K562 (cell line): ENCODE measurements around the gene CNTN5. TPM values are rescaled to one million over a fixed set of nuclear protein-coding genes. Genes with fewer than 3 reads are reported as not detected.

Source experiments
- ATAC-seq: fragments of 200-7000 bp; cut with Tn5 transposase; 3 replicates; pipeline ENCODE4 v1.9.1; 2020; ENCODE audit warnings: moderate library complexity
- BruUV-seq: library from RNA; stranded (reverse); fragments of 400-500 nt; replicated peaks from 2 replicates; lab custom pipeline; 2021; lab: Mats Ljungman, UMichigan
- CTCF ChIA-PET: fragments of 300-600 bp; formaldehyde crosslinking; extraction: SDS; loops from one replicate; lab custom pipeline; 2021; ENCODE audit warnings: low intra/inter-chr PET ratio; lab: Yijun Ruan, JAX
- POLR2A ChIA-PET: fragments of 300-600, 350-650 bp; sonication (Branson Sonifier 250); formaldehyde crosslinking; extraction: SDS; loops from one replicate; lab custom pipeline; 2021; ENCODE audit warnings: antibody characterized with exemption, inconsistent platforms; lab: Yijun Ruan, JAX
- DNase-seq, 4 experiments: peaks; one replicate each; pipeline versions ENCODE4 v3.0.0 to v3.0.0-alpha.2; 2011 to 2018; ENCODE audit warnings: low spot score in 3 of 4, mixed read lengths in 3 of 4; ENCODE audit errors: extremely low read depth in 1 of 4
- FAIRE-seq: peaks from 2 replicates; lab custom pipeline; 2011; peaks lifted over from hg19 to GRCh38; lab: Jason Lieb, UNC
- H2AFZ ChIP-seq: 2 replicates; pipeline ENCODE4 v1.6.0; 2011; ENCODE audit warnings: low read depth, low read length, control low read depth, inconsistent platforms
- H3K27ac ChIP-seq: fragments of 200-600 bp; 3 replicates; pipeline ENCODE4 v1.8.0; 2011; ENCODE audit warnings: low read depth, mild to moderate bottlenecking, control low read depth, inconsistent platforms, low read length, moderate library complexity, mixed read lengths; ENCODE audit errors: extremely low read depth
- H3K27me3 ChIP-seq, 2 experiments: fragments of 300-600 bp in 1 of 2; 2 replicates in 1 of 2; 3 replicates in 1 of 2; pipeline versions ENCODE4 v1.6.0 to v1.8.0; 2011; ENCODE audit warnings: inconsistent platforms in 2 of 2, low read length in 2 of 2, mild to moderate bottlenecking in 1 of 2, mixed read lengths in 1 of 2, moderate library complexity in 1 of 2; ENCODE audit not compliant: control insufficient read depth in 2 of 2, insufficient read depth in 2 of 2
- H3K36me3 ChIP-seq: fragments of 300-600 bp; 3 replicates; pipeline ENCODE4 v1.8.0; 2011; ENCODE audit warnings: mild to moderate bottlenecking, low read length, inconsistent platforms; ENCODE audit not compliant: control insufficient read depth, insufficient read depth
- H3K4me1 ChIP-seq, 2 experiments: fragments of 200-600 bp in 1 of 2; replicated peaks in 1 of 2; 2 replicates in 1 of 2; 3 replicates in 1 of 2; pipeline versions ENCODE4 v1.5.1 to v1.8.0; 2011; ENCODE audit warnings: inconsistent platforms in 2 of 2, low read length in 2 of 2, mild to moderate bottlenecking in 1 of 2, mixed read lengths in 1 of 2, moderate library complexity in 1 of 2; ENCODE audit not compliant: control insufficient read depth in 2 of 2, insufficient read depth in 2 of 2
- H3K4me2 ChIP-seq: 2 replicates; pipeline ENCODE4 v1.6.1; 2011; ENCODE audit warnings: low read length, control low read depth, inconsistent platforms, mixed read lengths; ENCODE audit not compliant: insufficient read depth
- H3K4me3 ChIP-seq: fragments of 200-600 bp; sonication (generic), shearing (Covaris generic); 2 replicates; pipeline ENCODE4 v1.5.1; 2016; ENCODE audit warnings: control low read depth, inconsistent platforms
- H3K79me2 ChIP-seq: fragments of 200-600 bp; 3 replicates; pipeline ENCODE4 v1.8.0; 2011; ENCODE audit warnings: low read length, inconsistent platforms; ENCODE audit not compliant: control insufficient read depth, insufficient read depth
- H3K9ac ChIP-seq, 2 experiments: 2 replicates each; pipeline versions ENCODE4 v1.6.0 to v1.6.1; 2011; ENCODE audit warnings: low read depth in 2 of 2, low read length in 2 of 2, control low read depth in 1 of 2, inconsistent platforms in 1 of 2, mild to moderate bottlenecking in 1 of 2, mixed read lengths in 1 of 2; ENCODE audit not compliant: insufficient read depth in 1 of 2
- H3K9me1 ChIP-seq: one replicate; pipeline ENCODE4 v1.6.0; 2011; ENCODE audit warnings: inconsistent platforms, mild to moderate bottlenecking, low read length, moderate library complexity; ENCODE audit not compliant: control insufficient read depth, insufficient read depth
- H3K9me3 ChIP-seq: replicated peaks from 2 replicates; pipeline ENCODE4 v1.5.1; 2011; ENCODE audit warnings: low read depth, low read length, inconsistent platforms; ENCODE audit not compliant: control insufficient read depth, insufficient read depth
- H4K20me1 ChIP-seq: replicated peaks from 2 replicates; pipeline ENCODE4 v1.6.1; 2011; ENCODE audit warnings: low read length, inconsistent platforms, mixed read lengths; ENCODE audit not compliant: control insufficient read depth, insufficient read depth
- ATF7 ChIP-seq: fragments of 450-650 bp; IDR thresholded peaks from 2 replicates; pipeline ENCODE4 v1.7.1; 2014; ENCODE audit warnings: mild to moderate bottlenecking, moderate library complexity
- BHLHE40 ChIP-seq: IDR thresholded peaks from 2 replicates; pipeline ENCODE4 v1.6.1; 2011; ENCODE audit warnings: low read length, improper control_type of control experiment
- DACH1 ChIP-seq: fragments of 450-650 bp; IDR thresholded peaks from 2 replicates; pipeline ENCODE4 v1.6.1; 2018; ENCODE audit not compliant: partially characterized antibody
- EP300 ChIP-seq: IDR thresholded peaks from 2 replicates; pipeline ENCODE4 v1.6.1; 2012; ENCODE audit warnings: low read length, improper control_type of control experiment
- FOXJ3 ChIP-seq: sonication (generic); formaldehyde crosslinking; IDR thresholded peaks from 2 replicates; pipeline ENCODE4 v1.4.0; 2020; ENCODE audit warnings: mild to moderate bottlenecking, missing genetic modification reagents
- PML ChIP-seq: IDR thresholded peaks from 2 replicates; pipeline ENCODE4 v1.6.1; 2012; ENCODE audit warnings: low read length, inconsistent platforms
- SMARCC2 ChIP-seq: fragments of 450-650 bp; IDR thresholded peaks from 2 replicates; pipeline ENCODE4 v1.6.1; 2017; ENCODE audit warnings: antibody characterized with exemption, moderate library complexity, mild to moderate bottlenecking, low read depth
- SREBF1 ChIP-seq: fragments of 150-350 bp; IDR thresholded peaks from 2 replicates; pipeline ENCODE4 v1.6.1; 2014; ENCODE audit warnings: antibody characterized with exemption, low read depth, low read length, borderline replicate concordance
- TCF7 ChIP-seq: sonication (generic); IDR thresholded peaks from 2 replicates; pipeline ENCODE4 v1.6.1; 2016; ENCODE audit warnings: antibody characterized with exemption, borderline replicate concordance
- ZBTB49 ChIP-seq: sonication (generic); formaldehyde crosslinking; IDR thresholded peaks from 2 replicates; pipeline ENCODE4 v1.8.0; 2022; ENCODE audit warnings: missing genetic modification reagents, mild to moderate bottlenecking, borderline replicate concordance
- ZEB2 ChIP-seq: fragments of 450-650 bp; IDR thresholded peaks from 2 replicates; pipeline ENCODE4 v1.6.1; 2016
- ZNF224 ChIP-seq: sonication (generic); formaldehyde crosslinking; IDR thresholded peaks from 2 replicates; pipeline ENCODE4 v1.8.0; 2022; ENCODE audit warnings: mild to moderate bottlenecking, missing genetic modification reagents
- ZNF232 ChIP-seq: sonication (generic); formaldehyde crosslinking; IDR thresholded peaks from 2 replicates; pipeline ENCODE4 v1.8.0; 2022; ENCODE audit warnings: mild to moderate bottlenecking, missing genetic modification reagents
- ZNF699 ChIP-seq: fragments of 250-450 bp; sonication (Bioruptor Pico); IDR thresholded peaks from 2 replicates; pipeline ENCODE4 v1.8.0; 2021; ENCODE audit warnings: mild to moderate bottlenecking, moderate library complexity; ENCODE audit not compliant: insufficient replicate concordance
- WGBS: fragments of 100-300 bp; shearing (Covaris generic); methylation state at CpG from one replicate; pipeline ENCODE4 v1.1.6; 2016; ENCODE audit warnings: low coverage, mixed read lengths; ENCODE audit not compliant: insufficient coverage; ENCODE audit errors: missing lambda C conversion rate; 5-methylcytosine and 5-hydroxymethylcytosine counted together
- in situ Hi-C: fragments of 300-500 bp; cut with MboI; formaldehyde crosslinking; loops from 4 replicates; pipeline ENCODE4 v1.15.0; 2018; ENCODE audit warnings: inconsistent platforms, mixed read lengths
- intact Hi-C: fragments of 100-400 bp; cut with micrococcal nuclease; formaldehyde crosslinking; loops from 2 replicates; pipeline ENCODE4 v1.14.2; 2022
- polyA plus RNA-seq, 8 experiments: library from polyadenylated mRNA; depleted of rRNA in 4 of 8; stranded (reverse) in 5 of 8; unstranded in 3 of 8; fragments of >200 nt; fragmentation: Nextera tagmentation in 2 of 8; fragmentation: Illumina TruSeq in 1 of 8; extraction: Ambion mirVana in 2 of 8; extraction: Trizol in 1 of 8; gene quantifications; 2 replicates each; pipeline versions ENCODE4 v1.2.1 to v1.2.3, GENCODE V29; 2011 to 2014; ENCODE audit warnings: inconsistent platforms in 1 of 8, missing spikeins in 1 of 8
- total RNA-seq, 7 experiments: library from RNA; depleted of rRNA in 6 of 7; stranded (reverse); fragments of >200 nt in 6 of 7; fragmentation: Illumina TruSeq in 2 of 7; extraction: Trizol in 2 of 7; gene quantifications; 2 replicates each; pipeline versions ENCODE4 v1.2.1 to v1.2.3, GENCODE V29; 2011 to 2021; ENCODE audit warnings: low replicate concordance in 1 of 7
- TF ChIP-seq, protein P1 (sequence below): sonication (generic); formaldehyde crosslinking; IDR thresholded peaks from 2 replicates; pipeline ENCODE4 v1.8.1; 2022; ENCODE audit warnings: missing genetic modification reagents

CNTN5 gene
- total and polyA plus RNA-seq, 9 of the 15 experiments (the other 6 are each of a cell fraction or from before 2014, with no cell fraction given): 0.03 TPM; not detected in 8

DNA sequence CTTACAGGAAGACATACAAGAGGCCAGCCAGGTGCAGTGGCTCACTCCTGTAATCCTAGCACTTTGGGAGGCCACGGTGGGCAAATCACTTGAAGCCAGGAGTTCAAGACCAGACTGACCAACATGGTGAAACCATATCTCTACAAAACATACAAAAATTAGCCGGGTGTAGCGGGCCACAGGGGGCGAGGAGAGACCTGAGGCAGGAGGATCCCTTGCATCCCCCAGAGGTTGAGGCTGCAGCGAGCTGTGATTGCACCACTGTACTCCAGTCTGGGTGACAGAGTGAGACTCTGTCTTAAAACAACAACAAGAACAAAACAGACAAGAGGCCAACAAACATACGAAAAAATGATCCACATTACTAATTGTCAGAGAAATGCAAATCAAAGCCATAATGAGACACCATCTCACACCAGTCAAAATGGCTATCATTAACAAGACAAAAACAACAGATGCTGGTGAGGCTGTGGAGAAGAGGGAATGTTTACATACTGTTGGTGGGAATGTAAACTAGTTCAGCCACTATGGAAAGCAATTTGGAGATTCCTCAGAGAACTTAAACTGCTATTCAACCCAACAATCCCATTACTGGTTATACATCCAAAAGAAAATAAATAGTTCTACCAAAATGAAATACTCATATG is 1167.5 kb downstream of the CNTN5 start:
- peaks cover 1% of the 10 kb centered on the region; the same call in 1 of the 2 replicates for H3K9me3 ChIP-seq
- no peaks in the 10 kb centered on the region for H4K20me1 ChIP-seq
- in situ Hi-C loops (no loop called here), intact Hi-C loops (no loop called here)
- 0% methylated on average over 6 of the region's 6 CpGs for whole genome bisulfite sequencing
- no peak for DNase-seq
- TF ChIP-seq SMARCC2: no peak
- TF ChIP-seq TCF7: no peak
- TF ChIP-seq DACH1: no peak
- no peak for TF ChIP-seq ZNF232 (CRISPR knock-in tag)
- TF ChIP-seq ZEB2: no peak
- TF ChIP-seq ZNF224 (CRISPR knock-in tag): no peak
- no peak for TF ChIP-seq ATF7
- TF ChIP-seq EP300: no peak
- TF ChIP-seq, protein P1, sequence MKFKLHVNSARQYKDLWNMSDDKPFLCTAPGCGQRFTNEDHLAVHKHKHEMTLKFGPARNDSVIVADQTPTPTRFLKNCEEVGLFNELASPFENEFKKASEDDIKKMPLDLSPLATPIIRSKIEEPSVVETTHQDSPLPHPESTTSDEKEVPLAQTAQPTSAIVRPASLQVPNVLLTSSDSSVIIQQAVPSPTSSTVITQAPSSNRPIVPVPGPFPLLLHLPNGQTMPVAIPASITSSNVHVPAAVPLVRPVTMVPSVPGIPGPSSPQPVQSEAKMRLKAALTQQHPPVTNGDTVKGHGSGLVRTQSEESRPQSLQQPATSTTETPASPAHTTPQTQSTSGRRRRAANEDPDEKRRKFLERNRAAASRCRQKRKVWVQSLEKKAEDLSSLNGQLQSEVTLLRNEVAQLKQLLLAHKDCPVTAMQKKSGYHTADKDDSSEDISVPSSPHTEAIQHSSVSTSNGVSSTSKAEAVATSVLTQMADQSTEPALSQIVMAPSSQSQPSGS (CRISPR knock-in tag): no peak
- TF ChIP-seq ZNF699 (CRISPR knock-in tag): no peak
- TF ChIP-seq BHLHE40: no peak
- TF ChIP-seq FOXJ3 (CRISPR knock-in tag): no peak
- no peak for TF ChIP-seq PML
- no peak for TF ChIP-seq ZBTB49 (CRISPR knock-in tag)
- TF ChIP-seq SREBF1: no peak
- no peak overlapping the region for H3K27ac ChIP-seq
- FAIRE-seq: no peak
- BruUV-seq: no TSS peak
- no peak overlapping the region for H3K4me2 ChIP-seq
- CTCF ChIA-PET: no interaction called here
- no peaks in the 10 kb centered on the region for H3K4me1 ChIP-seq
- H3K9me1 ChIP-seq: no peaks in the 10 kb centered on the region
- H3K27me3 ChIP-seq: no peaks in the 10 kb centered on the region
- no peak overlapping the region for H3K4me3 ChIP-seq
- H3K9ac ChIP-seq: no peak overlapping the region
- ATAC-seq: no peak
- POLR2A ChIA-PET: no interaction called here
- H3K79me2 ChIP-seq: no peaks in the 10 kb centered on the region
- H3K36me3 ChIP-seq: no peaks in the 10 kb centered on the region
- H2AFZ ChIP-seq: no peak overlapping the region
